Esophagus (tissue), 2 donors: ENCODE measurements around the gene KIFC3. TPM values are rescaled to one million over a fixed set of nuclear protein-coding genes. Genes with fewer than 3 reads are reported as not detected.
A peak's percentile ranks its signal among the peaks of the same experiment; 100 is the strongest.

Experiments
- H3K27ac ChIP-seq, 2 donors: one replicate each; pipeline ENCODE4 v1.5.1; 2013; ENCODE audit warnings: low read depth in 2 of 2, mild to moderate bottlenecking in 2 of 2, inconsistent platforms in 1 of 2, low read length in 1 of 2, moderate library complexity in 1 of 2
- H3K27me3 ChIP-seq, 2 donors: one replicate each; pipeline ENCODE4 v1.6.1; 2013; ENCODE audit warnings: low read length in 2 of 2, control low read depth in 1 of 2, mild to moderate bottlenecking in 1 of 2; ENCODE audit not compliant: insufficient read depth in 2 of 2, control insufficient read depth in 1 of 2
- H3K36me3 ChIP-seq, 2 donors: one replicate each; pipeline ENCODE4 v1.6.1; 2013; ENCODE audit warnings: low read length in 1 of 2; ENCODE audit not compliant: control insufficient read depth in 2 of 2, insufficient read depth in 2 of 2
- H3K4me1 ChIP-seq, 2 donors: one replicate each; pipeline ENCODE4 v1.6.1; 2013; ENCODE audit warnings: low read length in 1 of 2; ENCODE audit not compliant: control insufficient read depth in 2 of 2, insufficient read depth in 2 of 2
- H3K4me3 ChIP-seq, 2 donors: one replicate each; pipeline ENCODE4 v1.5.1; 2013; ENCODE audit warnings: low read length in 2 of 2, mild to moderate bottlenecking in 2 of 2, low read depth in 1 of 2, moderate library complexity in 1 of 2
- H3K9me3 ChIP-seq, 2 donors: one replicate each; pipeline ENCODE4 v1.6.1; 2013; ENCODE audit warnings: mild to moderate bottlenecking in 2 of 2, low read depth in 1 of 2, low read length in 1 of 2, moderate library complexity in 1 of 2; ENCODE audit not compliant: control insufficient read depth in 2 of 2, insufficient read depth in 1 of 2
- WGBS, 2 donors: extraction: QIAGEN DNeasy Blood & Tissue Kit; methylation state at CpG; one replicate each; pipeline ENCODE4 v1.1.7; 2013; 5-methylcytosine and 5-hydroxymethylcytosine counted together
- polyA plus RNA-seq, 2 donors: library from polyadenylated mRNA; stranded (reverse); fragments of 200-250 nt; gene quantifications; one replicate each; pipeline ENCODE4 v1.2.3, GENCODE V29; 2013
- donor health status: healthy with polysubstance abuse.
- donor health status: Bipolar disorder and iron deficiency.

KIFC3 gene
- polyA plus RNA-seq, 2 donors: 21.9 to 65.1 TPM

DNA sequence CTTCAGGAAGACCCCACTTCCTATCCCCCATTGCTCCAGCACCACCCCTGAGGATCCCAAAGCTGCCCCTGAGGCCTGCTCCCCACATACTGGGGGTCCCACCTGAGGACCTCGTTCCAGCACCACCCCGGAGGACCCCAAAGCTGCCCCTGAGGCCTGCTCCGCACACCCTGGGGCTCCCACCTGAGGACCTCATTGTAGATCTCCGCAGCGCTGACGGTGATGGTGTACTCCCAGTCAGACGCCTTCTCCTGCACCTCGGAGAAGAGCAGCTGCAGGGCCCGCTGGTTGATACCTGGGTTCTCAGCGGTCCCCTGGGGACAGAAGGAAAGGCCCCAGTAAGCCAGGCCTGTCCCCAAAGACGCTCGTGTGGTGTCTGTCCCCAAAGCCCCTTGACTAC lies 40.3 kb downstream of the KIFC3 start:
- Histone ChIP-seq H3K4me1 (peaks cover 0 to 9% of the 10 kb centered on the region in 2 donors), H3K27ac (no peak overlapping the region), H3K27me3 (no peaks in the 10 kb centered on the region), H3K9me3 (no peaks in the 10 kb centered on the region), H3K4me3 (no peak overlapping the region), H3K36me3 (peaks cover 0 to 22% of the 10 kb centered on the region in 2 donors)
- WGBS, 2 donors: 92% methylated on average over 12 of the region's 12 CpGs

DNA sequence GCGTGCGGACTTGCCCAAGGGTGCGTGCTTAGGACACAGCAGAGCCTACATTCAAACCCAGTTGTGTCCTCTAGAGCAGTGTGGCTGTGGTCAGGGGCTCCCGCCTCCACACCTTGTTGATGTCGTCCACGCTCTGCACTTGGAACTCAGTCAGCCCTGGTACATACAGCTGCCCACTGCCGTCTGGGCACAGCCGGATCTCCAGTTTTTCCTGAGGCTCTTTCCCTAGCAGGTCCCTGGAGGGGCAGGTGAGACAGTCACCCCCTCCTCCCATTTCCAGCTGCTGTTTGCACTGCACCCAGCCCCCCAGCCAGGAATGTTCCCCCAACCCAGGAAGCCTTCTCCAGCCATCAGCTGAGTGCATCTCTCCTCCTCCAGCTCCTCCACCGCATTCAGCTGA lies 41.0 kb downstream of the KIFC3 start:
- 78 to 84% methylated on average over 9 of the region's 9 CpGs for WGBS, 2 donors
- no peak overlapping the region for H3K4me3 ChIP-seq
- no peaks in the 10 kb centered on the region for H3K9me3 ChIP-seq
- peaks cover 0 to 24% of the 10 kb centered on the region in 2 donors for H3K36me3 ChIP-seq
- H3K4me1 ChIP-seq: peaks cover 0 to 9% of the 10 kb centered on the region in 2 donors
- H3K27ac ChIP-seq: no peak overlapping the region
- no peaks in the 10 kb centered on the region for H3K27me3 ChIP-seq

DNA sequence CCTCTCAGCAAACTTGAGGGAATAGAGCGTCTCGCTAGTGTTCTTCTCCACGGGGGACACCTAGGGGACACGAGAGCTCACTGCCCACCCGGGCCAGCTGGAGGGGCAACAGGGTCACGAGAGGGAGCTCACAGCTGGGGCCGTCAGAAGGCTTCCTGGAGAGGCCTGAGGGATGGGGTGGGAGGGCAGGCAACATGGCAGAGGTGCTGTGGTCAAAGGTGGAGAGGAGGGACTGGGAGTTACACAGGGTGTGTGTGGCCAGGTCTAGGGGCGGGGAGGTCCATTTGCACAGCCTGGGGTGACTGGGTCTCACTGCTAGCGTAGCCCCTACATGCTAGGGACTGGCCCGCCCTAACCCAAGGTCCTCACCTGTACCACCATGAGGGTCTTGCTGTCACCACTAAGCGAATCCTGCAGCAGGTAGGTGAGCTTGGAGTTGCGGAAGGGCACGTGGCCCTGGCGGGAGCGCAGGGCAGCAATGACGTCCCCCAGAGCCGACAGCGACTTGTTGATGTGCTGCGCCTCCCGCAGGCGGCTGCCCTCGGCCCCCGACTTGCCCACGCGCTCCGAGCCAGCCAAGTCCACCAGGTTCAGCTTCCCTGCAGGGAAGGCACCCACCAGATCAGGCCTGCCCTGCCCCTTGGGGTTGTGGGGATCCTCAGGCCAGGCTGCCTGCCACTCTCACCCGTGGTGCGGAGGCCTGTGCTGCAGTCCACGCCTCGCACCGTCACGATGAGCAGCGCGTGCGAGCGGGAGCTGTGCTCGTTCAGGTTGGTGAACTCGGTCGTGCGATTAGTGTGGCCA lies 41.7 kb downstream of the KIFC3 start:
- Histone ChIP-seq H3K27me3 (no peaks in the 10 kb centered on the region), H3K9me3 (no peaks in the 10 kb centered on the region), H3K36me3 (peaks cover 0 to 29% of the 10 kb centered on the region in 2 donors), H3K4me1 (peaks cover 0 to 9% of the 10 kb centered on the region in 2 donors), H3K27ac (no peak overlapping the region), H3K4me3 (no peak overlapping the region)
- 89 to 91% methylated on average over 40 of the region's 40 CpGs for WGBS, 2 donors

DNA sequence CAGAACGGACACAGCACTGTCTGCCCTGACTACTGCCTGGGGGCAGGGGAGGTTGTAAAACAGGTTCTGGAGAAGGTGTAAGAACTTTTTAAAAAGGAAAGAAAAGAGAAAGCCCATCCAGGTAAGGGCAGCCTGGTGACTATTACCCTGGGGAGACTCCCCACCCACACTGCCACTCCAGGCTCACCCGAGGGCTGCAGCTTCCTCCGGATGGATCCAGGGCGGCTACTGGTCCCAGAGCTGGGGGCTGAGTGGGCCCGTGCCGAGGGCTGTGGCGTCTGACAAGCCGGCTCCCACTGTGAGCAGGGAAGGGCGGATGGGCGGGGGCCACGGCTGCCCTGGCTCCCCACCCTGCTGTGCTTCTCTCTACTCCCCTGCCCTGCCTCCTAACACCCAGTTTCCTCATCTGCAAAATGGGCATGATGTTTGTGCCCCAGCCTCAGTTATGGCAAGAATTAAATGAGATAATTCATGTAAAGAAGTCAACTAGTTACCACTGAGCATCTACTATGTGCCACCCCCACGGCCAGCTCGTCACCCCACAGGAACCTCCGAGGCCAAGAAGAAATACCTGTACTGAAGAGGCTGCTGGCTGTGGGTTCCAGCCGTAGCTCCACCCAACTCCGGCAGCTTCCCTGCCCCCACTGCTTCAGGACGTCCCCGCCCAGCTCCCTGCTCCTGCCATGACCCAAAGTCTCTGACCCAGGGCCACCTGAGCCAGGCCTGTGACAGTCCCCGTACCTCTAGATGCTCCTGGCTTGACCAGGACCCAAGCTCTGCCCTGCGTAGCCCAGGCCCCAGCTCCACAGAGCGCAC lies 42.5 kb downstream of the KIFC3 start:
- Histone ChIP-seq H3K36me3 (peaks cover 0 to 34% of the 10 kb centered on the region in 2 donors), H3K27me3 (no peaks in the 10 kb centered on the region), H3K9me3 (no peaks in the 10 kb centered on the region), H3K4me1 (peaks cover 0 to 9% of the 10 kb centered on the region in 2 donors), H3K27ac (no peak overlapping the region), H3K4me3 (no peak overlapping the region)
- WGBS, 2 donors: 60 to 72% methylated on average over 21 of the region's 21 CpGs

DNA sequence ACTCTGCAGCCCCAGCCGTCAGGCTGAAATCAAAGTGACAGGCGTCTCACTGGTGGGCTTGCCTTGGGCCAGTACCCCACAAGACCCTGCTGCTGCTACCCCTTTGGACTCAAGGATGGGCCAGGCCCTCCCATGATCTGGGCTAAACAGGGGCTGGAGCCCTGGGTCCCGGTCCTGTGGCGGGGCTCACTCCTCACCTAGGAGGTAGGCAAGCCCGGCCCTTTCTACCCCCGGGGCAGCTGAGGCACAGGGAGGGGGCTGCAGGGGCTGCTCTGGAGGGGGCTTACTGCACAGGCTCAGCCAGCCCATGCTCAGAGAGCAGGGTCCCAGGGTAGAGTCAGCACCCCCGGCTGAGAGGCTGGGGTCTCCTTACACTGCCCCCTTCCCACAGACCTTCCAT lies 43.2 kb downstream of the KIFC3 start:
- no peaks in the 10 kb centered on the region for H3K27me3 ChIP-seq
- H3K27ac ChIP-seq: peak overlapping the region in 1 of 2 donors; percentile 1
- peaks cover 0 to 34% of the 10 kb centered on the region in 2 donors for H3K36me3 ChIP-seq
- WGBS, 2 donors: 63 to 75% methylated on average over 7 of the region's 7 CpGs
- no peaks in the 10 kb centered on the region for H3K9me3 ChIP-seq
- H3K4me3 ChIP-seq: no peak overlapping the region
- H3K4me1 ChIP-seq: peaks cover 0 to 9% of the 10 kb centered on the region in 2 donors

DNA sequence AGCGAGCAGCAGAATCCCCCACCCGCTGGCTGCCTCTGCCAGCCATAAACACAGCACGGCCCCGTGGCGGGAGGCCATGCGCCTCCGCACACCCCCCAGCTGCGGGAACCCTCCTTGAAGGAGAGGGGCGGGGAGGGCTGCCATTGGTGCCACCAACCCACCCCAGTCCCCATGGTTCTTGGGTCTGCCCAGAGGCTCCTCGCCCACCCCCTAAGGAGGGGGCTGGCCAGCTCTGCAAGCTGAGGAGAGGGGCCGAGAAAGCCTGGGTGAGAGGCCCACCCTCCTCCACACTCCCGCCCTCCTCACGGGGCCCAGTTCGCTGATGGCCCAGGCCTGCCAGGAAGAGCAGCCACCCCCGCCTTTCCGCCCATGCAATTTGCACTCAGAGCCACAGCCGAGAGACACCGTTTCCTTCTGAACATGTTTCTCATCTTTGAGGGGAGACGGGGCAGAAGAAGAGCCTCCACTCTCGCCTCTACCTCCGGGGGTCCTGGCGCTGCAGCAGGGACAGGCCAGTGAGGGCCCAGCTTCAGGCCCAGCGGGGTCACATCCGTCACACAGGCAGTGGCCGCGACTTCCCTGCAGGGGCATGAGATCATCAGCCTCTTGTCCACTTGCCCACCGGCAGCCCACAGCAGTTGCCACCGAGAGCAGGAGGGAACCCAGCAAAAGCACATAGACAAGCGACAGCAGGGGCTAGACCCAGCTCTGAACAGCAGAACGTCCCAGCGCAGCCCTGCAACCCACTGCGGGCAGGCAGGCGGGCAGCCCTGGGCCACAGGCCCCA lies 43.8 kb downstream of the KIFC3 start:
- peaks cover 0 to 36% of the 10 kb centered on the region in 2 donors for H3K36me3 ChIP-seq
- WGBS, 2 donors: 73 to 84% methylated on average over 33 of the region's 33 CpGs

DNA sequence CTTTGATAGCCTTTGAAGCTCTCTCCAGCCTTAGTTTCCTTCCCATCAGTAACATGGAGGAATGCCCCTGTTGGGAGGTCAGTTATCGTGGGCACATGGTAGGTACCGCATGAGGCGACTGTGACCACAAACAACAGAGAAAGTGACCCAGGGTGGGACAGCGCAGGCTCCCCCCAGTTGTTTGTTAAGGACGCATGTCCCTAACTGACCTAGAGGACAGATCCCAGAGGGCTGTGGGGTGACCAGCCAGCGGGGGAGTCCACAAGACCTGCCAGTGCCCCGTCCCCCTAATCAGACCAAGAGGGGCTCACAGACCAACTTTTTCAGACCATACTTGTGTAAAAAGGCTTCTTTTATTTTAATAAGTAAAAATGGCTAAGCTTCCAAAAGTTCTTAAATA lies 44.4 kb downstream of the KIFC3 start:
- Histone ChIP-seq H3K36me3 (peaks cover 0 to 41% of the 10 kb centered on the region in 2 donors), H3K4me3 (no peak overlapping the region), H3K27me3 (no peaks in the 10 kb centered on the region), H3K4me1 (peaks cover 0 to 9% of the 10 kb centered on the region in 2 donors), H3K27ac (no peak overlapping the region), H3K9me3 (no peaks in the 10 kb centered on the region)
- 92 to 94% methylated on average over 7 of the region's 7 CpGs for WGBS, 2 donors

More for the DNA sequence above, 43.8 kb downstream of the KIFC3 start:
- Histone ChIP-seq H3K4me1 (peaks cover 0 to 9% of the 10 kb centered on the region in 2 donors), H3K27ac (no peak overlapping the region), H3K9me3 (no peaks in the 10 kb centered on the region), H3K27me3 (no peaks in the 10 kb centered on the region), H3K4me3 (no peak overlapping the region)

DNA sequence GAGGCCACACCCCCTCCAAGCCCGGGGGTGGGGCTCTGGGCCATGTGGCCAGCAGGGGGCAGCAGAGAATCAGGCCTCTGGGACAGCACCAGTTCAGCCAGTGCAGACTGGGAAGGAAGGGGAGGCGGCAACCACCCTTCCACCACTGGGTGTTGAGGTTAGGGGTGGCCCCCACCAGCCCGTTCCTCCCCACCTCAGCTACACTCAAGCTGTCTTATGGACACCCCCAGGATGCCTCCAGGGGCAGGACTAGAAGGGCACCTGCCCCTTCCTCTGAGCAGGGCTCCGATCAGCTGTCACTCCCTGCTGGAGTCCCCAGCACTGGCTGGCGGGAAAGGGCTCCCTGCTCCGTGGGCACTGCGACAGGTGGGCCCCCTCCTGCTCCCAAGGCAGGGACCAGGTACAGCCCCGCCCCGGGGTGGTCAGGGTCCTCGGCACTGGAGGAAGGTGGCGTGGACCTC lies 44.9 kb downstream of the KIFC3 start:
- H3K4me1 ChIP-seq: peaks cover 0 to 9% of the 10 kb centered on the region in 2 donors
- peaks cover 0 to 41% of the 10 kb centered on the region in 2 donors for H3K36me3 ChIP-seq
- no peaks in the 10 kb centered on the region for H3K9me3 ChIP-seq
- H3K27ac ChIP-seq: peak overlapping the region in 1 of 2 donors; percentile 13
- 52 to 56% methylated on average over 11 of the region's 11 CpGs for WGBS, 2 donors
- H3K27me3 ChIP-seq: no peaks in the 10 kb centered on the region
- H3K4me3 ChIP-seq: no peak overlapping the region
